ENCODE measurements around the gene LHCGR. TPM values are rescaled to one million over a fixed set of nuclear protein-coding genes. Genes with fewer than 3 reads are reported as not detected.

The LHCGR gene
- total RNA-seq, 2 experiments from 2014 or later = not detected

DNA sequence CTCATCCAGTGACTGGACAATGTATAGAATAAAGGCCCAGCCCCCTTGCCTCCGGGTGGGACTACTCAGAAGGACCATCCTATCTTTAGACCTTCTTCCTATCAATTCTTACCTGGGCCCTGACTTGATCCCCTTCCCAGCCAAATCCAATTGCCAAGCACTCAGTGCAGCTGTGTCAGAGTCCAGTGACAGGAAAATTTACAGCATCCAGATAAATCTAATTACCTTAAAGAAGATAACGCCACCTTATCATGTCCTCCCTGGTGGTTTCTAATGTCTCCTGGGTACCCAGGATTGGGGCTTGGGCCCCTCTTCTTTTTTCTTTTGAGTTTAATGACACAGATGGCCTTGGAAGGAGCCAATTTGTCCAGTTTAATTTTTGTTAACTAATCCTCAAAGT is 19.3 kb downstream of the LHCGR start:
- Histone ChIP-seq H3K9me3 (ENCODE audit: low read length) (no peaks in the 10 kb centered on the region), H3K4me3 (ENCODE audit: low read depth, low read length, poor library complexity, severe bottlenecking) (no peak overlapping the region), H3K4me1 (ENCODE audit: insufficient read depth, low read length, poor library complexity, severe bottlenecking) (no peaks in the 10 kb centered on the region), H4K20me1 (ENCODE audit: insufficient read depth, low read length) (no peaks in the 10 kb centered on the region), H3K36me3 (ENCODE audit: insufficient read depth, low read length) (no peaks in the 10 kb centered on the region), H3K79me2 (ENCODE audit: insufficient read depth, low read depth, low read length) (no peaks in the 10 kb centered on the region), H2AFZ (ENCODE audit: low read length) (no peak overlapping the region), H3K9me2 (ENCODE audit: insufficient read depth, low read length) (no peaks in the 10 kb centered on the region), H3K4me2 (ENCODE audit: low read length) (no peak overlapping the region), H3K27ac (ENCODE audit: low read depth, low read length, poor library complexity, severe bottlenecking) (no peak overlapping the region)
- ChIA-PET POLR2A (no interaction called here), CTCF (ENCODE audit: unreplicated experiment) (no interaction called here)
- no peak for TF ChIP-seq EZH2phosphoT487 (IDR thresholded peaks at IDR 0.05; ENCODE audit: borderline replicate concordance, low read depth, low read length)
- TF ChIP-seq, protein P1, sequence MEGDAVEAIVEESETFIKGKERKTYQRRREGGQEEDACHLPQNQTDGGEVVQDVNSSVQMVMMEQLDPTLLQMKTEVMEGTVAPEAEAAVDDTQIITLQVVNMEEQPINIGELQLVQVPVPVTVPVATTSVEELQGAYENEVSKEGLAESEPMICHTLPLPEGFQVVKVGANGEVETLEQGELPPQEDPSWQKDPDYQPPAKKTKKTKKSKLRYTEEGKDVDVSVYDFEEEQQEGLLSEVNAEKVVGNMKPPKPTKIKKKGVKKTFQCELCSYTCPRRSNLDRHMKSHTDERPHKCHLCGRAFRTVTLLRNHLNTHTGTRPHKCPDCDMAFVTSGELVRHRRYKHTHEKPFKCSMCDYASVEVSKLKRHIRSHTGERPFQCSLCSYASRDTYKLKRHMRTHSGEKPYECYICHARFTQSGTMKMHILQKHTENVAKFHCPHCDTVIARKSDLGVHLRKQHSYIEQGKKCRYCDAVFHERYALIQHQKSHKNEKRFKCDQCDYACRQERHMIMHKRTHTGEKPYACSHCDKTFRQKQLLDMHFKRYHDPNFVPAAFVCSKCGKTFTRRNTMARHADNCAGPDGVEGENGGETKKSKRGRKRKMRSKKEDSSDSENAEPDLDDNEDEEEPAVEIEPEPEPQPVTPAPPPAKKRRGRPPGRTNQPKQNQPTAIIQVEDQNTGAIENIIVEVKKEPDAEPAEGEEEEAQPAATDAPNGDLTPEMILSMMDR (conservative IDR thresholded peaks at IDR 0.05; ENCODE audit: low read length) = no peak
- intact Hi-C loops (cut with micrococcal nuclease; ENCODE audit: unreplicated experiment) = no loop called here
- DNase-seq (ENCODE audit: low spot score) = no peak
- no TSS peak for BruUV-seq (replicated peaks)

DNA sequence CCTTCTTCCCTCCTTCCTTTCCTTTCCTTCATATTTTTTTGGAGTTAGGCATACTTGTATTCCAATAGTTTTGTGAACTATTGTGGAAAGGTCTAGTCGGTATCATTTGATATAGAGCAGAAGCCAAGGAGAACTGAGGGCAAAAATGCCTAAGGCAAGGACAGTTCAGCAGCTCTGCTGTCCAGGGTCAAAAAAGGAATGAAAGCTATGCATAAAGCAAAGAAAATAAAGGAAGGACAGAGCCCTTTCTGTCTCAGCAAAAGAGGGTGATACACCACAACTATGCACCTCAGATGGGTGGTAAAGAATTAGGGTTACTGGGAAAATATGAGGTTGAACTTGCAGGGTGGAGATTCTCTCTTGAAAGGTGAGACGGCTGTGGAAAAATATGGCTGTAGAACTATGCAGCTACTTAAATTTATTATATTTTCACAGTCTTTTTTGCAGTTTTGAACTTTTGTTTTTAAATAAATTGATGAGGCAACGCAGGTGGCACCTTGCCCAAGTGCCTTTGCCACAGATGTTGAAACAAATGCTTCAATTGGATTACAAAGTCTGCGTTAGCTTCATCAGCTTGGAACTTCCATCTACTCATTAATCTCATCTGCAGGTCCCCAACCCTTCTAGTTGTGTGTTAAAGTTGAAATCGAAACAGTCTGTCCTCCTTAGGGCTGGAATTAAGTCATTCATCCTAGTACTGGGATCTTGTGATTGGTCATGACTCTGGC is 20.8 kb downstream of the LHCGR start:
- CTCF ChIA-PET (ENCODE audit: unreplicated experiment) = no interaction called here
- BruUV-seq (replicated peaks) = no TSS peak
- intact Hi-C loops (cut with micrococcal nuclease; ENCODE audit: unreplicated experiment) = no loop called here
- Histone ChIP-seq H4K20me1 (ENCODE audit: insufficient read depth, low read length) (no peaks in the 10 kb centered on the region), H3K36me3 (ENCODE audit: insufficient read depth, low read length) (no peaks in the 10 kb centered on the region), H3K4me2 (ENCODE audit: low read length) (no peak overlapping the region), H2AFZ (ENCODE audit: low read length) (no peak overlapping the region), H3K4me1 (ENCODE audit: insufficient read depth, low read length, poor library complexity, severe bottlenecking) (no peaks in the 10 kb centered on the region), H3K9me3 (ENCODE audit: low read length) (no peaks in the 10 kb centered on the region), H3K27ac (ENCODE audit: low read depth, low read length, poor library complexity, severe bottlenecking) (no peak overlapping the region), H3K79me2 (ENCODE audit: insufficient read depth, low read depth, low read length) (no peaks in the 10 kb centered on the region), H3K9me2 (ENCODE audit: insufficient read depth, low read length) (no peaks in the 10 kb centered on the region), H3K4me3 (ENCODE audit: low read depth, low read length, poor library complexity, severe bottlenecking) (no peak overlapping the region)
- POLR2A ChIA-PET = interaction anchor here (0.6 to 1.2 kb wide), 2 partner anchors 13 to 18 kb away, joined by 3 read pairs; no protein-coding TSS in a partner anchor
- no peak for DNase-seq (ENCODE audit: low spot score)
- no peak for TF ChIP-seq EZH2phosphoT487 (IDR thresholded peaks at IDR 0.05; ENCODE audit: borderline replicate concordance, low read depth, low read length)
- TF ChIP-seq, protein P1 (conservative IDR thresholded peaks at IDR 0.05; ENCODE audit: low read length) = no peak

DNA sequence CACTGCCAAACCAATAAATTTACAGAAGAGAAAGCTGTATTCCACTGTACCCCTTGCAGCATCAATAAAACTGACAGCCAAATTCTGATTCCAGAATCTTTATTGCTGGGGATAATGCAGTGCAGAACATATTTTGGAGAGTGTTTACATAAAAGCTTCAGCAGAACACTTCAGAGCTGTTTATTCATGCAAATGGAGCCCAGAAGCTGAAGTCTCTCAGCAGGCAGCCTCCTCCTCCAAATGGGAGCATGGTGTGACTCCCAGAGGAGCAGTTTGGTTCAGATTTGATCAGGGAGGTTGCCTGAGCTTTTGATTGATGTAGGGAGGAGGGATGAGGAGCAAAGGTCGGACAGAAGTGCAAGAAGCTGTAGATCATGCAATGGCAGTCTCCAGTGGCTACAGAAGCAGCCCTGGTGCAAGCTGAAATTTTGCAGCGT is 22.4 kb downstream of the LHCGR start:
- ChIA-PET CTCF (ENCODE audit: unreplicated experiment) (no interaction called here), POLR2A (no interaction called here)
- BruUV-seq (replicated peaks) = no TSS peak
- Histone ChIP-seq H3K4me2 (ENCODE audit: low read length) (no peak overlapping the region), H4K20me1 (ENCODE audit: insufficient read depth, low read length) (no peaks in the 10 kb centered on the region), H3K9me3 (ENCODE audit: low read length) (no peaks in the 10 kb centered on the region), H3K36me3 (ENCODE audit: insufficient read depth, low read length) (no peaks in the 10 kb centered on the region), H3K79me2 (ENCODE audit: insufficient read depth, low read depth, low read length) (no peaks in the 10 kb centered on the region), H3K27ac (ENCODE audit: low read depth, low read length, poor library complexity, severe bottlenecking) (no peak overlapping the region), H3K4me1 (ENCODE audit: insufficient read depth, low read length, poor library complexity, severe bottlenecking) (no peaks in the 10 kb centered on the region), H3K4me3 (ENCODE audit: low read depth, low read length, poor library complexity, severe bottlenecking) (no peak overlapping the region), H2AFZ (ENCODE audit: low read length) (no peak overlapping the region), H3K9me2 (ENCODE audit: insufficient read depth, low read length) (no peaks in the 10 kb centered on the region)
- intact Hi-C loops (cut with micrococcal nuclease; ENCODE audit: unreplicated experiment) = no loop called here
- DNase-seq (ENCODE audit: low spot score) = no peak
- TF ChIP-seq, protein P1 (conservative IDR thresholded peaks at IDR 0.05; ENCODE audit: low read length) = no peak
- no peak for TF ChIP-seq EZH2phosphoT487 (IDR thresholded peaks at IDR 0.05; ENCODE audit: borderline replicate concordance, low read depth, low read length)
